Bronchial epithelial cell (primary cell): ENCODE data around the gene DNAJA3. TPM values are rescaled to one million over a fixed set of nuclear protein-coding genes. Genes with fewer than 3 reads are reported as not detected.
A peak's percentile ranks its signal among the peaks of the same experiment; 100 is the strongest.

ENCODE experiments used
- DNase-seq: peaks from one replicate; pipeline ENCODE4 v3.0.0-alpha.2; 2010; ENCODE audit warnings: low read depth
- FAIRE-seq: peaks from 2 replicates; lab custom pipeline; 2011; peaks lifted over from hg19 to GRCh38; lab: Jason Lieb, UNC
- H3K27me3 ChIP-seq: 2 replicates; pipeline ENCODE4 v1.5.1; 2011; ENCODE audit warnings: low read length; ENCODE audit not compliant: control insufficient read depth, insufficient read depth
- H3K36me3 ChIP-seq: 2 replicates; pipeline ENCODE4 v1.5.1; 2011; ENCODE audit warnings: low read length; ENCODE audit not compliant: control insufficient read depth, insufficient read depth
- H3K4me3 ChIP-seq: 2 replicates; pipeline ENCODE4 v1.5.1; 2011; ENCODE audit warnings: mild to moderate bottlenecking, low read depth, low read length, control low read depth
- CTCF ChIP-seq: IDR thresholded peaks from 2 replicates; pipeline ENCODE4 v1.5.1; 2011; ENCODE audit warnings: mild to moderate bottlenecking, moderate library complexity, low read length, control low read depth, inconsistent platforms; ENCODE audit not compliant: insufficient read depth, severe bottlenecking
- total RNA-seq: library from RNA; depleted of rRNA; stranded (reverse); fragments of >200 nt; gene quantifications from 2 replicates; pipeline ENCODE4 v1.2.1, GENCODE V29; 2014

The DNAJA3 gene
- total RNA-seq, 1 donor from 2014 or later = 74.8 TPM

GRCh38 chr16:4410335-4411075 lies 15.2 kb upstream of the DNAJA3 start:
- Histone ChIP-seq H3K27me3 (no peaks in the 10 kb centered on the region), H3K36me3 (peaks cover 17% of the 10 kb centered on the region), H3K4me3 (no peak overlapping the region)
- no peak for DNase-seq
- FAIRE-seq = no peak
- no peak for TF ChIP-seq CTCF

GRCh38 chr16:4411684-4412083 lies 14.0 kb upstream of the DNAJA3 start:
- H3K27me3 ChIP-seq = no peaks in the 10 kb centered on the region
- DNase-seq = no peak
- no peak for FAIRE-seq
- no peak overlapping the region for H3K4me3 ChIP-seq
- peaks cover 17% of the 10 kb centered on the region for H3K36me3 ChIP-seq
- no peak for TF ChIP-seq CTCF

GRCh38 chr16:4412159-4412558 lies 13.5 kb upstream of the DNAJA3 start:
- FAIRE-seq (no peak), DNase-seq (no peak)
- TF ChIP-seq CTCF = no peak
- H3K27me3 ChIP-seq = no peaks in the 10 kb centered on the region
- no peak overlapping the region for H3K4me3 ChIP-seq
- H3K36me3 ChIP-seq = peaks cover 17% of the 10 kb centered on the region

- peaks cover 12% of the 10 kb centered on the region for H3K36me3 ChIP-seq
- FAIRE-seq (no peak), DNase-seq (no peak)
- no peak overlapping the region for H3K4me3 ChIP-seq
- TF ChIP-seq CTCF = no peak
- H3K27me3 ChIP-seq = no peaks in the 10 kb centered on the region
These were observed 12.8 kb upstream of the DNAJA3 start for GRCh38 chr16:4412854-4413253.

- no peak overlapping the region for H3K4me3 ChIP-seq
- no peaks in the 10 kb centered on the region for H3K27me3 ChIP-seq
- H3K36me3 ChIP-seq = peaks cover 10% of the 10 kb centered on the region
- DNase-seq (peak; percentile 47), FAIRE-seq (no peak)
- TF ChIP-seq CTCF = no peak
These were observed 11.3 kb upstream of the DNAJA3 start for GRCh38 chr16:4414187-4414917.
